Activated CD8-positive, alpha-beta memory T cell treated with anti-CD3 and anti-CD28 coated beads, Interleukin-2, amount 50 U/mL, for 1 hour (primary cell): ENCODE data around the gene SLA2.
"Not testable (repeated sequence)": the region's sequence is repeated elsewhere in the genome, so short reads cannot be mapped to it uniquely, and the experiment has no call there.

ENCODE experiments used
- DNase-seq: peaks from one replicate; pipeline ENCODE4 v3.0.0-alpha.2; 2020; ENCODE audit errors: extremely low read depth

Gene SLA2

GRCh38 chr20:36573798-36574365 lies 72.1 kb downstream of the SLA2 start:
- no peak for DNase-seq

GRCh38 chr20:36573103-36573797 lies 72.7 kb downstream of the SLA2 start, which contains the start of gene TGIF2:
TGIF2 (plus strand) TSS chr20:36573597; CDS start chr20:36578775, 5,178 bp downstream.
- peak; percentile 85 for DNase-seq

DNA sequence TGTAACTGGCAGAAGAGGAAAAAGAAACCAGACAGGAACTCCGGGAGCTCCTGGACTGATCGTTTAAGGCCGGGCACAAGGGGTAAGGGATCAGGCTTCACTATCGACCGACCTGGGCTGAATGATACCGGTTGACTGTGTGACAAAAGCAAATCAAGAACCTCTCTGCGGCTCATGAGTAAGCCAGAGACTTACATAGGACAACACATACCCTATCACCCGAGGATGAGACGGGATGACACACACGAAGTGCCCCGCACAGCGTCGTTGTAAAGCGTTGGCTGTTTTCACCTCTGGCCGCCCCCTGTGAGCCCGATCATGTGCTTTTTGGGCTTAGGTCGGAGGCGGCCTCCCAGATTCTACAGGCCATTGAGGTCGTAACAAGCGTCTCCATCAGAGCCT lies 73.3 kb downstream of the SLA2 start:
- DNase-seq: peak; percentile 64

- no peak for DNase-seq
Measured at GRCh38 chr20:36571564-36572504, 74.2 kb downstream of the SLA2 start.

DNA sequence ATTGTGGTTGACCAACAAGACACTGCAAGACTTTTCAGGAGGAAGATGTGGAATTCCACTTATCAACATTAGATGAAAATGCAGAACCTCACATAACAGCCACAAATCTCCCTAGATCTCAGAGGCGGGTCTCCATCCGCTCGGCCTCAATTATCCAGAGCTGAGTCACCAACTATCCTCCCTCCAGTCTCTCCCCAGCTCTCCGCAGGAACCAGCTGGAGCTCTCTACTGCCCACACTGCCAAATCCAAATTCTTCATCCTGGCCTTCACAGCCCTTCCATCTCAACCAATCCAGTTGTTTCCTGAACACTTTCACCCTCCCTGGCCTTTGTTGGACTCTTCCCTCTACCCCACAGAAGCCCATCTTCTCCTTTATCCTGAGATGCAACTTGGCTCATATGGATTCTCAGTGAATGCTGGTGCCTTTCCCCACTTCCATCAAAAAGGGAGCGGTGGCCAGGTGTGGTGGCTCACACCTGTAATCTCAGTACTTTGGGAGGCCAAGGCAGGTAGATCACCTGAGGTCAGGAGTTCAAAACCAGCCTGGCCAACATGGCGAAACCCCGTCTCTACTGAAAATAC lies 76.1 kb downstream of the SLA2 start:
- no peak for DNase-seq

GRCh38 chr20:36565520-36565919 lies 80.5 kb downstream of the SLA2 start:
- DNase-seq: no peak

- not testable (repeated sequence) for DNase-seq
Measured at GRCh38 chr20:36564726-36565121, 81.3 kb downstream of the SLA2 start.

- DNase-seq: not testable (repeated sequence)
Measured at GRCh38 chr20:36564078-36564725, 81.8 kb downstream of the SLA2 start.

DNA sequence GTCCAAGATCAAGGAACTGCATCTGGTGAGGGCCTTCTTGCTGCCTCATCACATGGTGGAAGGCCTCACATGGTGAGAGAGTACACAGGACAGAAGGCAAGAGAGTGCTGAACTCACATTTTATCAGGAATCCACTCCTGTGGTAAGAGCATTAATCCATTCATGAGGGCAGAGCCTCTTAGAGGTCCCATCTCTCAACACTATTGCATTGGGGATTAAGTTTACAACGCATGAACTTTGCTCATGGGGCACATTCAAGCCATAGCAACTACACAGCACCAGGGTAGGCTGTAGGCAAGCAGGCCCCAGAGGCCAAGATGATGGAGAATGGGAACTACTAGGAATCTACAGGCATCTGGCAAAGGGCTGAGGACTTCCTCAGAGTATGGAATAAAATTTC lies 82.6 kb downstream of the SLA2 start:
- DNase-seq: no peak

GRCh38 chr20:36562724-36563123 lies 83.3 kb downstream of the SLA2 start:
- DNase-seq: no peak
